Measurements from ENCODE around the gene VGLL3.
"Not testable (repeated sequence)": the region's sequence is repeated elsewhere in the genome, so short reads cannot be mapped to it uniquely, and the experiment has no call there.

VGLL3 gene, protein sequence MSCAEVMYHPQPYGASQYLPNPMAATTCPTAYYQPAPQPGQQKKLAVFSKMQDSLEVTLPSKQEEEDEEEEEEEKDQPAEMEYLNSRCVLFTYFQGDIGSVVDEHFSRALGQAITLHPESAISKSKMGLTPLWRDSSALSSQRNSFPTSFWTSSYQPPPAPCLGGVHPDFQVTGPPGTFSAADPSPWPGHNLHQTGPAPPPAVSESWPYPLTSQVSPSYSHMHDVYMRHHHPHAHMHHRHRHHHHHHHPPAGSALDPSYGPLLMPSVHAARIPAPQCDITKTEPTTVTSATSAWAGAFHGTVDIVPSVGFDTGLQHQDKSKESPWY

GRCh38 chr3:86990734-86991481 is at the start of gene VGLL3:
VGLL3 (minus strand) TSS chr3:86991149; CDS start chr3:86990743, 406 bp downstream.
- peak; percentile 48 for TF ChIP-seq CTCF (conservative IDR thresholded peaks at IDR 0.05; ENCODE audit: low read length)
- H3K4me3 ChIP-seq (ENCODE audit: low read length) = peak within 1 kb of the TSS; percentile 93
- DNase-seq (ENCODE audit: low read depth) = peak; percentile 92

GRCh38 chr3:87037652-87038051 is 46.7 kb upstream of the VGLL3 start:
- no peak for DNase-seq (ENCODE audit: low read depth)
- no peak for TF ChIP-seq CTCF (conservative IDR thresholded peaks at IDR 0.05; ENCODE audit: low read length)
- no peak overlapping the region for H3K4me3 ChIP-seq (ENCODE audit: low read length)

GRCh38 chr3:87036671-87037070 is 45.7 kb upstream of the VGLL3 start:
- TF ChIP-seq CTCF (conservative IDR thresholded peaks at IDR 0.05; ENCODE audit: low read length) = no peak
- no peak overlapping the region for H3K4me3 ChIP-seq (ENCODE audit: low read length)
- DNase-seq (ENCODE audit: low read depth) = no peak

GRCh38 chr3:87035339-87035738 is 44.4 kb upstream of the VGLL3 start:
- H3K4me3 ChIP-seq (ENCODE audit: low read length) = no peak overlapping the region
- DNase-seq (ENCODE audit: low read depth) = no peak
- no peak for TF ChIP-seq CTCF (conservative IDR thresholded peaks at IDR 0.05; ENCODE audit: low read length)

DNA sequence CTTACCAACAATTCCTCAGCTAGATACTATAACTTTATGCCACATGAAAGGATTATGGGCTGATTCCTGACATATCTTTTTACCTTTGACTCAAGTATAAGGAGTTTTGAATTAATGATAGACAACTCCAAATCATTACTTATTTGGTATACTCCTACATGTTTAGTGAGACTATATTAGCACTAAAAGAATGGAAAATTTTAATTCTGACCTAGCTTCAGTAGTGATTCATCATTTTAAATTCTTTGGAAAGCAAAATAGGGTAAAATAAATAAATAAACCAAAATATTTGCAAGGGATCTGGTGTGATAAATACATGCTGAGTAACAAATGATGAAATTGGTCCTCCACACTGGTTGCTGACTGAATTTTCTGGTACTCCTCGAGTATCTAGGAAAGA is 42.3 kb upstream of the VGLL3 start:
- DNase-seq (ENCODE audit: low read depth) = no peak
- TF ChIP-seq CTCF (conservative IDR thresholded peaks at IDR 0.05; ENCODE audit: low read length) = no peak
- H3K4me3 ChIP-seq (ENCODE audit: low read length) = no peak overlapping the region

DNA sequence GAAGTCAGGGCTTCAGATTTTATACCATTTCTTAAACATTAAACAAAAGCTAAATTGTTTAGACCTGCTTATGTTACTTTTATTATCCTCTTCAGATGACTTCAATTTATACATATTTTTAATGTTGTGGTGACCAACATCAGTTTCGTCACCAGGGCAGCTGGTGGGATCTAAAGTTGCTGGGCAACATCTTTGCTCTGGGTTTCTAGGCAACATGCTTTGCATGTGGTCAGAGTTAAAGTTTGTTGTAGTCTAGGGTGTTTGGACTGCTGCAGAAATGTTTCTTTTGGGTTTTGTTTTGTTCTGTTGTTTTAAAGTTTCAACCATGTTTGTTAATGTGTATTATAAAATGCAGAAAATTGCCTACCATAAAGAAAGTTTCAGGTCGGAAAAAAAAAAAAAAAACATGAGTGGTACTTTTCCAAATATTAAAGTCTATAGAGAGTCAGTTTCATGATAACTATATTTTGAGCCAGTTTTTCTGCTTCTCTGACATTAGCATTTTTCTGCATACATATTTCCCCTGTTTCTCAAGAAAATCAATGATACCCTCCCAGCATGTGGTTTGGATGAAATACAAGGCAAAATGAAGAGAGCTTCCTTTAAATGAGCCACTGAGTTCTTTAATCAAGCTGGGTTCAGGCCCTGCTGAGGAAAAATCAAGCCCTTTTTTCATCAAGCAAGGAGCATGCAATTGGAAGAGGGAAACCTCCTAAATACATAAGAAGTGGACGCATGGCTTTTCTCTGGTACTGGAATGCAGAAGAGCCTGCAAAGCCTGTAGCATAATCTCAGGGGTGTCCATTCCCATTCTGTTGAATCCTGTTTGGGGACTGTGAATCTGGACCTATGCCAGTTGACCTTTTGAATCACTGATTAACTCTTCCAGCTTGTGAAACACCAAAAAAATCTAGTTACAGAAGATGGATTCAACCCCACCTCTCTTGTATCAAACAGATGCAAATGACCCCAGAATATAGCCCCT is 35.0 kb upstream of the VGLL3 start:
- TF ChIP-seq CTCF (conservative IDR thresholded peaks at IDR 0.05; ENCODE audit: low read length) = no peak
- DNase-seq (ENCODE audit: low read depth) = peak; percentile 25

GRCh38 chr3:87017370-87017769 is 26.4 kb upstream of the VGLL3 start:
- not testable (repeated sequence) for H3K4me3 ChIP-seq (ENCODE audit: low read length); DNase-seq (ENCODE audit: low read depth)

More for the DNA sequence above, 35.0 kb upstream of the VGLL3 start:
- no peak overlapping the region for H3K4me3 ChIP-seq (ENCODE audit: low read length)

Measured in AG10803 (cell line).